T47D (cell line): Measurements from ENCODE around the gene CRHR1.
A peak's percentile ranks its signal among the peaks of the same experiment; 100 is the strongest.

ENCODE experiments used
- DNase-seq, 2 experiments: peaks; one replicate each; pipeline versions ENCODE4 v3.0.0 to v3.0.0-alpha.2; 2011 to 2012; ENCODE audit warnings: low read depth in 1 of 2, low spot score in 1 of 2
- JUND ChIP-seq: IDR thresholded peaks from 2 replicates; pipeline ENCODE4 v1.6.1; 2012; ENCODE audit warnings: low read depth
- in situ Hi-C: cut with HindIII; loops from 2 replicates; pipeline ENCODE4 v1.10.0; 2016; ENCODE audit warnings: low sequenced_read_pairs, low pct_unique_long_range_greater_than_20kb

The CRHR1 gene

DNA sequence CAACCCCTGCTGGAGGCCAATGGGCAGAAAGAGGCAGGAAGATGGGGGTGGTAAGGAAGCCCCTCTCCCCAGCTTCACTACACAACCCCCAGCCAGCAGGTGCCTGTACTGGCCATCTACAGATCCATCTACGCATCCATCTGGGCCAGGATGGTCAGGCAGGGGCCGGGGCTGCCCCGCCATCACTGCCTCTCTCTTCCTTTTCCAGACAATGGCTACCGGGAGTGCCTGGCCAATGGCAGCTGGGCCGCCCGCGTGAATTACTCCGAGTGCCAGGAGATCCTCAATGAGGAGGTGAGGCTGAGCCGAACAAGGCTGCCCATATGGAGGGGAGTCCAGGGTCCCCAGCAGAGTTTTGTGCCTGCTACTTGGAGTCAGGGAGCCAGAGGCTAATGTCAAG, 37.0 kb downstream of the CRHR1 start:
- in situ Hi-C loops, result no loop called here
- no peak for DNase-seq
- TF ChIP-seq JUND, result no peak

DNA sequence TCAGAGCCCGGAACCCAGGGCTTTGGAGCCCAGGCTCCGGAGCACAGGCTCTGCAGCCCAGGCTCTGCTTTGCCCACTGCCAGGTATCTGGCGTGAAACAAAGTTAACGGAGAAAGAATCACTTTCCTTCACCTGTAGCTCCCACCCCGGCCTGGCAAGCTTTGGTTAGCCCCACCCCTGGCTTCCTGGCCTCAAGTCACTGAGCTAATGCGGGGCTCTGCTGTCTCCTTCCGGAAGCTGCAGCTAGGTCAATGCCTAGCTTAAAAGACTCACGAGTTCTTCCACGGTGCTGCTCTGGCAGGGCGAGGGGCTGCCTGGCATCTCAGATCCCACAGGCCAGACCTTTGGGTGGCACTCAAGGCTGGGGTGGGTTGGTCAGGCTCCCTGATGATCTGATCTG, 39.5 kb downstream of the CRHR1 start:
- DNase-seq, result no peak
- in situ Hi-C loops, result no loop called here
- no peak for TF ChIP-seq JUND

DNA sequence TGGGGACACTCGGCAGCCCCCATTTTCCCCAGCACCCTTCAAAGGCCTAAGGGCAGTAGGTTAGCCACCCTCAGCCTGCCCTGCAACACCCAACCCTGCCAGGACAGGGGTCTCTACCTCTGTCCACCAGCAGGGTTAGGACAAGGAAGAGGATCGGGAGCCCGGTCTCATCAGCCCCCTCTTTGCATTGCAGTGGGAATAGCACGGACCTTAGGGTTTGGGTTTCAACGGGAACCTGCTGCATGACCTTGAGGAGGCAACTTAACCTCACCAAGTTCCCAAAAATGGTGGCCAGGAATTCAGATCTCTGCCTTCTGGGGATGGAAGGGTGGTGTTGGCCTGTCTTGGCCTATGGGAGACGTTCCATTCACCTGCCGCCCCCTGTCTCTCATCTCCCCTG, 40.4 kb downstream of the CRHR1 start:
- in situ Hi-C loops, result no loop called here
- TF ChIP-seq JUND, result no peak
- DNase-seq, result no peak

GRCh38 chr17:45824901-45825492, 40.9 kb downstream of the CRHR1 start:
- in situ Hi-C loops, result no loop called here
- DNase-seq, result no peak
- TF ChIP-seq JUND, result no peak

DNA sequence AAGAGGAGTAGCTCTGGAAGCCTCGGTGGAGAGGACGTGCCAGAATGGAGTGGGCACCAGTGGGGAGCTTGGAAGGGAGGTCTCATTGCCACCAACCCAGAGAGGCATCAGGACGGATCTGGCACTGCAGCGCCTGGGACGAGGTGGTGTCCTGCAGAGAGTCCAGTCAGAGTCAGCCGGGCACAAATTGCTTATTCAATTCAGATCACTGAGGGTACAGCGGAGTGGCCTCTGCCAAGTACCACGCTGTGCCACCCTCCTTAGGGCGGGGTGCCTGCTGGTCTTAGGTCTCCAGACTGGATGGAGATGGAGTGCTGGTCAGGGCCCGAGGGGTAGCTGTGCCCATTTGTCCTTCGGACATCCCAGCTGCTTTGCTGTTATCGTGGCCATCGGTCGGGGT, 41.7 kb downstream of the CRHR1 start:
- in situ Hi-C loops, result no loop called here
- no peak for TF ChIP-seq JUND
- DNase-seq, result no peak

GRCh38 chr17:45826919-45827588, 42.9 kb downstream of the CRHR1 start:
- TF ChIP-seq JUND, result no peak
- in situ Hi-C loops, result no loop called here
- DNase-seq, result no peak

GRCh38 chr17:45828171-45828570, 44.1 kb downstream of the CRHR1 start:
- in situ Hi-C loops, result no loop called here
- no peak for DNase-seq
- no peak for TF ChIP-seq JUND

GRCh38 chr17:45828582-45829133, 44.5 kb downstream of the CRHR1 start:
- in situ Hi-C loops, result no loop called here
- no peak for TF ChIP-seq JUND
- DNase-seq, result peak in 1 of 2 experiments; percentile 24

DNA sequence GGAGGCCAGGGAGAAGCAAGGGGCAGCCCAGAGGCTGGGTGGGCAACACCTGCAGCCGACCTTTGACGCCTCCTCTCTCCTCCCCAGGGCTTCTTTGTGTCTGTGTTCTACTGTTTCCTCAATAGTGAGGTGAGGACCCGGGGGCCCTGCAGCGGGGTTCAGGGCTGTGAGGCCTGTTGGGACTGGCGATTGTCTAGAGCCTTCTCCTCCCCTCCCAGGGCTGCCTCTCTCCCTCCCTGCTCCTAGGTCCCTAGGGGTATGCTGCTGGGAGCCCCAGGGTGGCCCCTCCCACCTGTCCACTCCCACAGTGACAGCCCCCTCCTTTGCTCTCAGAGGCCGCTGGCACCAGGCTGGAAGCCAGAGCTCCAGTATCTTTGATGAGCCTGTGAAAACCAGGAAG, 49.8 kb downstream of the CRHR1 start:
- TF ChIP-seq JUND, result no peak
- in situ Hi-C loops, result no loop called here
- no peak for DNase-seq

DNA sequence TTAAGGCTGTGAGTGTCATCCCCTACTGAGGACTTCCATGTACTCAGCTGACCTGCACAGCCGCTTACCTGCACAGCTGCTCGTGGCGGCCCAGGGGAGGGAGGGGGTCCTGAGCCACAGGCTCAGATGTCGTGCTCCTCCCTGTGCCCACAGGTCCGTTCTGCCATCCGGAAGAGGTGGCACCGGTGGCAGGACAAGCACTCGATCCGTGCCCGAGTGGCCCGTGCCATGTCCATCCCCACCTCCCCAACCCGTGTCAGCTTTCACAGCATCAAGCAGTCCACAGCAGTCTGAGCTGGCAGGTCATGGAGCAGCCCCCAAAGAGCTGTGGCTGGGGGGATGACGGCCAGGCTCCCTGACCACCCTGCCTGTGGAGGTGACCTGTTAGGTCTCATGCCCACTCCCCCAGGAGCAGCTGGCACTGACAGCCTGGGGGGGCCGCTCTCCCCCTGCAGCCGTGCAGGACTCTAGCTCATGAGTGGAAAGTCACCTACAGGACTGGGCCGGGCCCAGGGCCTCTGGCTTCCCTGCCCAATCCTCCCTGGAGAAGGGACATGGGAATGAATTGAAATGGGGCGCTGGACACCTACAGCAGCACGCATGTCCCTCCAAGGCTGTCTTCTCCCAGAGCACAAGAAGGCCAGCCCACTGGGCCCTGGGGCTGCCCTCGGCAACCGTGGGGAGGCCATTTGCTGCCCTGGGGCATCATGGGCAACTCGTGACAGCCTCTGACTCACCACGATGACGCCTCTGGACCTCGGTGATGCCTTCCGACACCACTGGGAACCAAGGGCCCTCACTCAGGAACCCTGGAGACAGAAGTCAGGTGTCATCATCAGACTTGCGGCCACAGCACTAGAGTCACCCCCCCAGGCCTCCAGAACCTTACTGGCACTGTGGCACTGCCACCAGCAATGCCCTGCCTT, 50.6 kb downstream of the CRHR1 start:
- DNase-seq, result no peak
- TF ChIP-seq JUND, result no peak
- in situ Hi-C loops, result no loop called here

DNA sequence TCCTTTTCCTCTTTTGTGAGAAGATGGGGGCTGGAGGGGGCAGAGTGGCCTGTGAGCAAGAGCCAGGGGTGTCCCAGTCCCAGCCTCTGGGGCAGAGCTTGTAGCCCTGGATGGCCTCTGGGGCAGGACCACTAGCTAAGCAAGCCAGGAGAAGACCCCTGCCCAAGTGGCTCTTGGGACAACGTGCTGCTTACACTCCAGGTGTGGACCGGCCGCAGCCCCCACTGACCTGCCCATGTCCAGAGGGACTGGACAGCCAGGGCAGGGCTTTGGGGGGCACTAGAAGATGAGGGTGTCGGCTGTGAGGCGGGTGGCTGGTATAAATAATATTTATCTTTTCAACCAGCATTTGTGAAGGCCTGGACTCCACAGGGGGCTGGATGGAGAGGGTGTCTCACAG, 51.4 kb downstream of the CRHR1 start:
- no peak for TF ChIP-seq JUND
- in situ Hi-C loops, result no loop called here
- no peak for DNase-seq

- in situ Hi-C loops, result no loop called here
- TF ChIP-seq JUND, result no peak
- no peak for DNase-seq
These were observed 52.2 kb downstream of the CRHR1 start for GRCh38 chr17:45836047-45837044.
